Left lung (tissue), 10 donors: ENCODE results near the gene CCT3. TPM values are rescaled to one million over a fixed set of nuclear protein-coding genes. Genes with fewer than 3 reads are reported as not detected.
A peak's percentile ranks its signal among the peaks of the same experiment; 100 is the strongest.

ENCODE experiments used
- ATAC-seq: fragments of 200-7000 bp; cut with Tn5 transposase; one replicate; pipeline ENCODE4 v1.9.1; 2020; ENCODE audit warnings: moderate library complexity
- DNase-seq, 4 donors: peaks; one replicate each; pipeline ENCODE4 v3.0.0-alpha.2; 2013 to 2020
- H3K27ac ChIP-seq, 2 donors: fragments of 200-600 bp; sonication (generic) in 1 of 2; one replicate each; pipeline versions ENCODE4 v1.5.0 to v1.8.0; 2020 to 2021
- H3K27me3 ChIP-seq, 2 donors: fragments of 200-600 bp; sonication (generic) in 1 of 2; one replicate each; pipeline versions ENCODE4 v1.5.0 to v1.8.0; 2020 to 2021
- H3K36me3 ChIP-seq, 2 donors: fragments of 200-600 bp; sonication (generic) in 1 of 2; one replicate each; pipeline versions ENCODE4 v1.5.0 to v1.8.0; 2020 to 2021
- H3K4me1 ChIP-seq, 2 donors: fragments of 200-600 bp; one replicate each; pipeline ENCODE4 v1.8.0; 2021
- H3K4me3 ChIP-seq, 2 donors: fragments of 200-600 bp; sonication (generic) in 1 of 2; one replicate each; pipeline versions ENCODE4 v1.5.0 to v1.8.0; 2020 to 2021; ENCODE audit warnings: mild to moderate bottlenecking in 1 of 2
- H3K9me3 ChIP-seq, 2 donors: fragments of 200-600 bp; sonication (generic) in 1 of 2; one replicate each; pipeline versions ENCODE4 v1.5.0 to v1.8.0; 2020 to 2021
- intact Hi-C, 2 donors: fragments of 100-400 bp; cut with DNase I; formaldehyde crosslinking; loops; one replicate each; pipeline versions ENCODE4 v1.11.2 to v1.14.2; 2022
- polyA plus RNA-seq, 6 donors: library from polyadenylated mRNA; unstranded; fragments of 120-200 nt; gene quantifications; one replicate each; pipeline ENCODE4 v1.2.1, GENCODE V29; 2013; ENCODE audit not compliant: insufficient read length in 6 of 6
- total RNA-seq, 2 donors: library from RNA; stranded (reverse); fragmentation: NEBNext Ultra II Directional; extraction: Animal tissue kit (Norgen Biotek cat#: 25700); gene quantifications; one replicate each; pipeline ENCODE4 v1.2.1, GENCODE V29; 2021
- TF ChIP-seq, protein P1 (sequence below), 2 donors: fragments of 200-600 bp; sonication (generic) in 1 of 2; IDR thresholded peaks; one replicate each; pipeline versions ENCODE4 v1.5.0 to v1.8.0; 2021; ENCODE audit warnings: antibody characterized with exemption in 2 of 2
- donor health status: DM: no; HTN: yes; CAD: no.
- donor health status: DM: no; HTN: no; CAD: no.

The CCT3 gene
- total and polyA plus RNA-seq, 8 donors: 166 to 318 (median 266) TPM

DNA sequence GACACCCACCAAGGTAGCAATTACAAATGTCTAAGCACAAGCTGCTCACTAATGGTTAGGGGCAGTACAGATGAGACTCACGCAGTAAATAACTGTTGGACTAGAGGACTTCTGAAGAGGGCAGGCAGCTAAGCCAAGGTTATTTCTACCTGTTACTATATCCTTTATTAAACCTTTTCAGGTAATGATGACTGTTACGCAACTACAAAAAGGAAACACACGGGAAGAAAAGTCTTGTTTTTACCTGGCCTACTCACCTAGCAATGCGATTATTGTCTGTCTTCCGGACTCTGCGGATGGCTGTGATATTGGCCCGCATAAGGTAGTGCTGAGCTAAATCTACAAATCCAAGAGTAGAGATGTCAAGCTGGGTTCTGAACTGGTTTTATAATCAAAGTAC lies 21.2 kb downstream of the CCT3 start:
- TF ChIP-seq, protein P1, sequence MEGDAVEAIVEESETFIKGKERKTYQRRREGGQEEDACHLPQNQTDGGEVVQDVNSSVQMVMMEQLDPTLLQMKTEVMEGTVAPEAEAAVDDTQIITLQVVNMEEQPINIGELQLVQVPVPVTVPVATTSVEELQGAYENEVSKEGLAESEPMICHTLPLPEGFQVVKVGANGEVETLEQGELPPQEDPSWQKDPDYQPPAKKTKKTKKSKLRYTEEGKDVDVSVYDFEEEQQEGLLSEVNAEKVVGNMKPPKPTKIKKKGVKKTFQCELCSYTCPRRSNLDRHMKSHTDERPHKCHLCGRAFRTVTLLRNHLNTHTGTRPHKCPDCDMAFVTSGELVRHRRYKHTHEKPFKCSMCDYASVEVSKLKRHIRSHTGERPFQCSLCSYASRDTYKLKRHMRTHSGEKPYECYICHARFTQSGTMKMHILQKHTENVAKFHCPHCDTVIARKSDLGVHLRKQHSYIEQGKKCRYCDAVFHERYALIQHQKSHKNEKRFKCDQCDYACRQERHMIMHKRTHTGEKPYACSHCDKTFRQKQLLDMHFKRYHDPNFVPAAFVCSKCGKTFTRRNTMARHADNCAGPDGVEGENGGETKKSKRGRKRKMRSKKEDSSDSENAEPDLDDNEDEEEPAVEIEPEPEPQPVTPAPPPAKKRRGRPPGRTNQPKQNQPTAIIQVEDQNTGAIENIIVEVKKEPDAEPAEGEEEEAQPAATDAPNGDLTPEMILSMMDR (IDR thresholded peaks at IDR 0.05): no peak
- no peaks in the 10 kb centered on the region for H3K4me1 ChIP-seq
- H3K4me3 ChIP-seq: no peak overlapping the region
- no peak overlapping the region for H3K27ac ChIP-seq
- H3K9me3 ChIP-seq: no peaks in the 10 kb centered on the region
- intact Hi-C loops: no loop called here
- peaks cover 3 to 100% of the 10 kb centered on the region in 2 donors for H3K36me3 ChIP-seq
- no peak for DNase-seq
- no peaks in the 10 kb centered on the region for H3K27me3 ChIP-seq
- no peak for ATAC-seq

DNA sequence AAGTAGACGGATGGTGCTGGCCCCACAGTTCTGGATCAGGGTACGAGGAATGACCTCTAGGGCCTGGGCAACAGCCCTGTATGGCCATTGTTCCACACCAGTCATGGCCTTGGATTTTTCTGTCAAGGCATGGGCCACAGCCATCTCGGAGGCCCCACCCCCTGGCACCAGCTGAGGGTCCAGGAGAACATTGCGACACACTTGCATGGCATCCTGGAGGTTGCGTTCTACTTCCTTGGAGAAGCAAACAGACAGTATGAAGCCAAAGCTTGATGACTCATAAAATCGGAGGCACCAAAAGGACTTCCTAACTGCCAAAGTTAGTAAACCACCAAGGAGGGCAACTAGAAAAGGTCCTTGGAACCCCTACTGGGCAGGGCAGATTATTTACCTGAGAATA lies 27.1 kb downstream of the CCT3 start:
- no peak for ATAC-seq
- Histone ChIP-seq H3K4me3 (no peak overlapping the region), H3K27me3 (no peaks in the 10 kb centered on the region), H3K27ac (no peak overlapping the region), H3K4me1 (peaks cover 0 to 8% of the 10 kb centered on the region in 2 donors), H3K36me3 (peaks cover 0 to 100% of the 10 kb centered on the region in 2 donors), H3K9me3 (no peaks in the 10 kb centered on the region)
- no peak for DNase-seq
- TF ChIP-seq, protein P1 (IDR thresholded peaks at IDR 0.05): no peak
- intact Hi-C loops: no loop called here

DNA sequence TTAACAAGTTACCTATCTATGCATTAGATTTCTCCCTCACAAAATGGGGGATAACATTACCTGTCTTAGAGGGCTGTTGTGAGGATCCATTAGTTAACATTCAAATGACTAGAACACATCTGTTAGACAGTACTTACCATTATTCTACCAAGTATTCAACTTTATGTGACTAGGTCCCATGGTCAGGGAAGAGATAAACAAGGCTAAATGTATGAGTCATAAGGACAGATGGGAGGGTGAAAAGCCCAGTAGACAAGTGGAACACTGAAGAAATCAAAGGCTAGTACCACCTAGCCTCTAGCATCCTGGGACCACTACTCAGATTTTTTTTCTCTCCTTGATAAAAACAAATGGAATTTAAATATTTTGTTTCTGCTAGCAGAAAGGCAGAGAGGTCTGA lies 30.0 kb downstream of the CCT3 start:
- peaks cover 0 to 93% of the 10 kb centered on the region in 2 donors for H3K36me3 ChIP-seq
- H3K27ac ChIP-seq: no peak overlapping the region
- intact Hi-C loops: no loop called here
- peak; percentile 23 for ATAC-seq
- H3K9me3 ChIP-seq: no peaks in the 10 kb centered on the region
- H3K4me3 ChIP-seq: no peak overlapping the region
- peaks cover 0 to 8% of the 10 kb centered on the region in 2 donors for H3K4me1 ChIP-seq
- H3K27me3 ChIP-seq: no peaks in the 10 kb centered on the region
- TF ChIP-seq, protein P1 (IDR thresholded peaks at IDR 0.05): no peak
- no peak for DNase-seq

DNA sequence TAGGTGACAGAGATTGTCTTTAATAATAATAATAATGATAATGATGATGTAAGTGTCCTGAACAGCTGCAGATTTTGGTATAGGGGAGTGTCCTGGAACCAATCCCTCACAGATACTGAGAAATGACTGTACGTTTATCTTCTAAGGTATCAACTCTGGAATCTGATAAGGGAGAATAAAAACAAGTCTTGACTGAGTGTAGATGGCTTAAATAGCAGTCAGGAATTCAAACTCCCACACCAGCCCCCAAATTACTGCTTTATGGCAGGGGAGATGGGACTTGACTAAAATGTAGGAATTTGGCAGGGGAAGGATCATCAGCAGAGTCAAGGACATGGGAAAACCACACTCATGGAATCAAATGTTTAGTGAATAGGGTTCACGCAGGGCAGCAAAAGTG lies 32.9 kb downstream of the CCT3 start:
- intact Hi-C loops: no loop called here
- Histone ChIP-seq H3K36me3 (peaks cover 0 to 65% of the 10 kb centered on the region in 2 donors), H3K27ac (no peak overlapping the region), H3K4me3 (no peak overlapping the region), H3K27me3 (no peaks in the 10 kb centered on the region), H3K9me3 (no peaks in the 10 kb centered on the region), H3K4me1 (no peaks in the 10 kb centered on the region)
- DNase-seq: no peak
- TF ChIP-seq, protein P1 (IDR thresholded peaks at IDR 0.05): no peak
- no peak for ATAC-seq

DNA sequence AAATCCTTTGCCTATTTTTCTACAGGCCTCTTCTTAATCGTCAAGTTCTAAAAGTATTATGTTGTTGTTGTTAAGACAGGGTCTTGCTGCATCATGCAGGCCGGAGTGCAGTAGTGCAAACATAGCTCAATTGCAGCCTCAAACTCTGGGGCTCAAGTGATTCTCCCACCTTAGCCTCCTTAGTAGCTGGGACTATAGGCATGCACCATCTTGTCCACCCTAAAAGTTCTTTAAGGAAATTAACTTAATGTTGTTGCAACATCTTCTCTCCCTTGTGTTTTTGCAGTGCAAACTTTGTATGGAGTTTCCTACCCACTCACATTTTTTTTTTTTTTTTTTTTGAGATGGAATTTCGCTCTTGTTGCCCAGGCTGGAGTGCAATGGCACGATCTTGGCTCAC lies 34.9 kb downstream of the CCT3 start:
- no peak for DNase-seq
- intact Hi-C loops: no loop called here
- no peaks in the 10 kb centered on the region for H3K9me3 ChIP-seq
- ATAC-seq: no peak
- H3K27me3 ChIP-seq: no peaks in the 10 kb centered on the region
- H3K4me1 ChIP-seq: no peaks in the 10 kb centered on the region
- H3K27ac ChIP-seq: no peak overlapping the region
- peaks cover 0 to 45% of the 10 kb centered on the region in 2 donors for H3K36me3 ChIP-seq
- TF ChIP-seq, protein P1 (IDR thresholded peaks at IDR 0.05): no peak
- no peak overlapping the region for H3K4me3 ChIP-seq
